HepG2 (cell line): Measurements from ENCODE around the gene ABHD12. TPM values are rescaled to one million over a fixed set of nuclear protein-coding genes. Genes with fewer than 3 reads are reported as not detected.
A peak's percentile ranks its signal among the peaks of the same experiment; 100 is the strongest.

Source experiments
- HOXA3 ChIP-seq: sonication (generic); formaldehyde crosslinking; IDR thresholded peaks from 2 replicates; pipeline ENCODE4 v1.5.0; 2020; ENCODE audit warnings: missing genetic modification reagents
- IKZF4 ChIP-seq: sonication (generic); formaldehyde crosslinking; IDR thresholded peaks from 2 replicates; pipeline ENCODE4 v1.5.1; 2020; ENCODE audit warnings: borderline replicate concordance, mild to moderate bottlenecking, low read depth, missing genetic modification reagents; ENCODE audit errors: not compliant biosample characterization
- NFE2L1 ChIP-seq: sonication (generic); formaldehyde crosslinking; IDR thresholded peaks from 2 replicates; pipeline ENCODE4 v1.4.0; 2020; ENCODE audit warnings: missing genetic modification reagents, mild to moderate bottlenecking, borderline replicate concordance
- PCBP1 ChIP-seq: fragments of 200-400 bp; formaldehyde crosslinking; IDR thresholded peaks from 2 replicates; pipeline ENCODE4 v1.6.1; 2017; ENCODE audit warnings: mild to moderate bottlenecking, low read depth, low read length, borderline replicate concordance
- RARA ChIP-seq: IDR thresholded peaks from 2 replicates; pipeline ENCODE4 v1.6.1; 2016; ENCODE audit warnings: missing genetic modification reagents, missing compliant biosample characterization
- RFX3 ChIP-seq: IDR thresholded peaks from 2 replicates; pipeline ENCODE4 v1.6.1; 2016; ENCODE audit warnings: missing biosample characterization, missing genetic modification reagents
- SCMH1 ChIP-seq: sonication (generic); formaldehyde crosslinking; IDR thresholded peaks from 2 replicates; pipeline ENCODE4 v1.9.0; 2021; ENCODE audit warnings: missing genetic modification reagents, mild to moderate bottlenecking, borderline replicate concordance
- SOX5 ChIP-seq: IDR thresholded peaks from 2 replicates; pipeline ENCODE4 v1.6.1; 2016; ENCODE audit warnings: borderline replicate concordance
- TAF15 ChIP-seq: fragments of 200-400 bp; formaldehyde crosslinking; IDR thresholded peaks from one replicate; pipeline ENCODE4 v1.6.1; 2018; ENCODE audit warnings: mild to moderate bottlenecking, low read depth, low read length; ENCODE audit not compliant: poor library complexity, severe bottlenecking
- ZFP82 ChIP-seq: sonication (generic); formaldehyde crosslinking; IDR thresholded peaks from 2 replicates; pipeline ENCODE4 v1.5.1; 2020; ENCODE audit warnings: mild to moderate bottlenecking, missing genetic modification reagents, borderline replicate concordance
- ZNF766 ChIP-seq: sonication (generic); formaldehyde crosslinking; IDR thresholded peaks from 2 replicates; pipeline ENCODE4 v1.5.0; 2020; ENCODE audit warnings: missing genetic modification reagents, borderline replicate concordance
- ZNF782 ChIP-seq: sonication (generic); formaldehyde crosslinking; IDR thresholded peaks from 2 replicates; pipeline ENCODE4 v1.4.0; 2020; ENCODE audit warnings: missing genetic modification reagents, mild to moderate bottlenecking, borderline replicate concordance
- ZSCAN9 ChIP-seq: IDR thresholded peaks from 2 replicates; pipeline ENCODE4 v1.6.1; 2016; ENCODE audit warnings: borderline replicate concordance
- polyA plus RNA-seq, 8 experiments: library from polyadenylated mRNA; depleted of rRNA in 3 of 8; stranded (reverse) in 7 of 8; unstranded in 1 of 8; fragments of >200 nt; fragmentation: Illumina TruSeq in 4 of 8; extraction: Trizol in 4 of 8; gene quantifications; 2 replicates each; pipeline versions ENCODE4 v1.2.1 to v1.2.3, GENCODE V29; 2011 to 2016; ENCODE audit warnings: low read depth in 4 of 8, missing spikeins in 1 of 8, mixed read lengths in 1 of 8; ENCODE audit not compliant: insufficient read depth in 1 of 8
- total RNA-seq, 5 experiments: library from RNA; depleted of rRNA; stranded (reverse); fragments of >200 nt; fragmentation: Illumina TruSeq; extraction: Trizol; gene quantifications; 2 replicates each; pipeline ENCODE4 v1.2.3, GENCODE V29; 2016; ENCODE audit warnings: low read depth in 1 of 5
- TF ChIP-seq, protein P1 (sequence below): sonication (generic); formaldehyde crosslinking; IDR thresholded peaks from 2 replicates; pipeline ENCODE4 v1.8.0; 2022; ENCODE audit warnings: mild to moderate bottlenecking, missing genetic modification reagents
- TF ChIP-seq, protein P2 (sequence below): sonication (generic); formaldehyde crosslinking; IDR thresholded peaks from 2 replicates; pipeline ENCODE4 v1.4.0; 2020; ENCODE audit warnings: mild to moderate bottlenecking, missing genetic modification reagents
- TF ChIP-seq, protein P3 (sequence below), 2 experiments: fragments of 450-650 bp in 1 of 2; sonication (generic) in 1 of 2; formaldehyde crosslinking in 1 of 2; IDR thresholded peaks; 2 replicates each; pipeline versions ENCODE4 v1.6.1 to v1.8.0; 2016 to 2022; ENCODE audit warnings: antibody characterized with exemption in 1 of 2, mild to moderate bottlenecking in 1 of 2, missing genetic modification reagents in 1 of 2
- TF ChIP-seq, protein P4 (sequence below): sonication (generic); formaldehyde crosslinking; IDR thresholded peaks from 2 replicates; pipeline ENCODE4 v1.4.0; 2020; ENCODE audit warnings: missing genetic modification reagents
- TF ChIP-seq, protein P5 (sequence below): sonication (generic); formaldehyde crosslinking; IDR thresholded peaks from 2 replicates; pipeline ENCODE4 v1.4.0; 2020; ENCODE audit warnings: mild to moderate bottlenecking, missing genetic modification reagents

Gene ABHD12
- total and polyA plus RNA-seq, 2 of the 13 experiments (the other 11 are each of a cell fraction or from before 2014, with no cell fraction given): 23.5 to 72.1 TPM

DNA sequence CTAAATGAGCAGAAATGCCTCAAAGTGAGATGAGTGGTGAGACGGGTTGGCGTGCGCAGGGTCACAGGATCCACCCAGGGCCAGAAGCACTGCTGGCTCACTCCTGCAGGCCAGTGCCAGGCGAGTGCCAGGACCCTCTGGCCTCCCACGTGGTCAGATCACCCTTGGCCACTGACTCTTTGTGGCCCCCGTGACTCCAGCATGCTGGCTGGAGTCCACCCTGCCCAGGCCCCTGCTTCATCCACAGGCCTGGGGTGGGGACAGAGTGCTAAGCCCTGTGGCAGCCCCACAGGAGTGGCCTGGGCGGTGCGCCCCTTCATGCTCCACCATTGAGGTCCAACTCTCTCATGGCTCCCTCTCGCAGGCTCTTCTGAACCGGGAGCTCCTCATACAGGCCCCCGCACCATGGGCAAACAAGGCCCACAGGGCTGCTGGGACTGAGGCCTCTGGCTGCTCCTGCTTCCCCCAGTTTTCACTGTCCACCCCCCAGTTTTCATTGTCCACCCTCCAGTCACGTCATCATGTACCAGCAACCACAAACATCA is 61.6 kb downstream of the ABHD12 start (continued):
- no peak for TF ChIP-seq HOXA3
- TF ChIP-seq, protein P1, sequence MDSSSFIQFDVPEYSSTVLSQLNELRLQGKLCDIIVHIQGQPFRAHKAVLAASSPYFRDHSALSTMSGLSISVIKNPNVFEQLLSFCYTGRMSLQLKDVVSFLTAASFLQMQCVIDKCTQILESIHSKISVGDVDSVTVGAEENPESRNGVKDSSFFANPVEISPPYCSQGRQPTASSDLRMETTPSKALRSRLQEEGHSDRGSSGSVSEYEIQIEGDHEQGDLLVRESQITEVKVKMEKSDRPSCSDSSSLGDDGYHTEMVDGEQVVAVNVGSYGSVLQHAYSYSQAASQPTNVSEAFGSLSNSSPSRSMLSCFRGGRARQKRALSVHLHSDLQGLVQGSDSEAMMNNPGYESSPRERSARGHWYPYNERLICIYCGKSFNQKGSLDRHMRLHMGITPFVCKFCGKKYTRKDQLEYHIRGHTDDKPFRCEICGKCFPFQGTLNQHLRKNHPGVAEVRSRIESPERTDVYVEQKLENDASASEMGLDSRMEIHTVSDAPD (CRISPR knock-in tag): no peak
- no peak for TF ChIP-seq PCBP1
- TF ChIP-seq, protein P2, sequence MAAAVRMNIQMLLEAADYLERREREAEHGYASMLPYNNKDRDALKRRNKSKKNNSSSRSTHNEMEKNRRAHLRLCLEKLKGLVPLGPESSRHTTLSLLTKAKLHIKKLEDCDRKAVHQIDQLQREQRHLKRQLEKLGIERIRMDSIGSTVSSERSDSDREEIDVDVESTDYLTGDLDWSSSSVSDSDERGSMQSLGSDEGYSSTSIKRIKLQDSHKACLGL: 0 out of 2 replicates have a peak, but pooled peaks have one; percentile 43
- no peak for TF ChIP-seq ZFP82 (CRISPR knock-in tag)
- no peak for TF ChIP-seq ZNF766 (CRISPR knock-in tag)
- TF ChIP-seq, protein P3, sequence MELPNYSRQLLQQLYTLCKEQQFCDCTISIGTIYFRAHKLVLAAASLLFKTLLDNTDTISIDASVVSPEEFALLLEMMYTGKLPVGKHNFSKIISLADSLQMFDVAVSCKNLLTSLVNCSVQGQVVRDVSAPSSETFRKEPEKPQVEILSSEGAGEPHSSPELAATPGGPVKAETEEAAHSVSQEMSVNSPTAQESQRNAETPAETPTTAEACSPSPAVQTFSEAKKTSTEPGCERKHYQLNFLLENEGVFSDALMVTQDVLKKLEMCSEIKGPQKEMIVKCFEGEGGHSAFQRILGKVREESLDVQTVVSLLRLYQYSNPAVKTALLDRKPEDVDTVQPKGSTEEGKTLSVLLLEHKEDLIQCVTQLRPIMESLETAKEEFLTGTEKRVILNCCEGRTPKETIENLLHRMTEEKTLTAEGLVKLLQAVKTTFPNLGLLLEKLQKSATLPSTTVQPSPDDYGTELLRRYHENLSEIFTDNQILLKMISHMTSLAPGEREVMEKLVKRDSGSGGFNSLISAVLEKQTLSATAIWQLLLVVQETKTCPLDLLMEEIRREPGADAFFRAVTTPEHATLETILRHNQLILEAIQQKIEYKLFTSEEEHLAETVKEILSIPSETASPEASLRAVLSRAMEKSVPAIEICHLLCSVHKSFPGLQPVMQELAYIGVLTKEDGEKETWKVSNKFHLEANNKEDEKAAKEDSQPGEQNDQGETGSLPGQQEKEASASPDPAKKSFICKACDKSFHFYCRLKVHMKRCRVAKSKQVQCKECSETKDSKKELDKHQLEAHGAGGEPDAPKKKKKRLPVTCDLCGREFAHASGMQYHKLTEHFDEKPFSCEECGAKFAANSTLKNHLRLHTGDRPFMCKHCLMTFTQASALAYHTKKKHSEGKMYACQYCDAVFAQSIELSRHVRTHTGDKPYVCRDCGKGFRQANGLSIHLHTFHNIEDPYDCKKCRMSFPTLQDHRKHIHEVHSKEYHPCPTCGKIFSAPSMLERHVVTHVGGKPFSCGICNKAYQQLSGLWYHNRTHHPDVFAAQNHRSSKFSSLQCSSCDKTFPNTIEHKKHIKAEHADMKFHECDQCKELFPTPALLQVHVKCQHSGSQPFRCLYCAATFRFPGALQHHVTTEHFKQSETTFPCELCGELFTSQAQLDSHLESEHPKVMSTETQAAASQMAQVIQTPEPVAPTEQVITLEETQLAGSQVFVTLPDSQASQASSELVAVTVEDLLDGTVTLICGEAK (IDR thresholded peaks at IDR 0.05): no peak
- TF ChIP-seq, protein P3 (CRISPR knock-in tag; IDR thresholded peaks at IDR 0.05): no peak
- no peak for TF ChIP-seq RFX3 (CRISPR knock-in tag)
- no peak for TF ChIP-seq IKZF4 (CRISPR knock-in tag)
- no peak for TF ChIP-seq SCMH1 (CRISPR knock-in tag)
- TF ChIP-seq ZNF782 (CRISPR knock-in tag): no peak
- TF ChIP-seq NFE2L1 (CRISPR knock-in tag): no peak
- no peak for TF ChIP-seq RARA (CRISPR knock-in tag)
- TF ChIP-seq ZSCAN9: no peak
- TF ChIP-seq, protein P4, sequence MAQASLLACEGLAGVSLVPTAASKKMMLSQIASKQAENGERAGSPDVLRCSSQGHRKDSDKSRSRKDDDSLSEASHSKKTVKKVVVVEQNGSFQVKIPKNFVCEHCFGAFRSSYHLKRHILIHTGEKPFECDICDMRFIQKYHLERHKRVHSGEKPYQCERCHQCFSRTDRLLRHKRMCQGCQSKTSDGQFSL (CRISPR knock-in tag): no peak
- TF ChIP-seq, protein P5, sequence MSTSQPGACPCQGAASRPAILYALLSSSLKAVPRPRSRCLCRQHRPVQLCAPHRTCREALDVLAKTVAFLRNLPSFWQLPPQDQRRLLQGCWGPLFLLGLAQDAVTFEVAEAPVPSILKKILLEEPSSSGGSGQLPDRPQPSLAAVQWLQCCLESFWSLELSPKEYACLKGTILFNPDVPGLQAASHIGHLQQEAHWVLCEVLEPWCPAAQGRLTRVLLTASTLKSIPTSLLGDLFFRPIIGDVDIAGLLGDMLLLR (CRISPR knock-in tag): peak; percentile 77; the same call in 1 of the 2 replicates
- no peak for TF ChIP-seq SOX5
- TF ChIP-seq TAF15: peak; percentile 43
